ENCODE results near the gene DCTD. TPM values are rescaled to one million over a fixed set of nuclear protein-coding genes. Genes with fewer than 3 reads are reported as not detected.

Gene DCTD
- total and polyA plus RNA-seq, 2 experiments from 2014 or later = 39.3 to 40.3 TPM

GRCh38 chr4:182871616-182872015 is 45.6 kb downstream of the DCTD start (continued):
- TF ChIP-seq ZNF462 (CRISPR knock-in tag; IDR thresholded peaks at IDR 0.05) = no peak

- no peaks in the 10 kb centered on the region for H3K9me3 Mint-ChIP-seq
- no peaks in the 10 kb centered on the region for H3K36me3 ChIP-seq (ENCODE audit: insufficient read depth)
- no peaks in the 10 kb centered on the region for H4K20me1 ChIP-seq (replicated peaks; ENCODE audit: insufficient read depth)
- no peak for ATAC-seq
- no peak overlapping the region for H3K4me3 Mint-ChIP-seq
- H3K27ac Mint-ChIP-seq = no peak overlapping the region
- no peaks in the 10 kb centered on the region for H3F3A ChIP-seq (replicated peaks; ENCODE audit: low read depth)
- no peak overlapping the region for H3K27ac ChIP-seq (ENCODE audit: low read depth)
- H3K27me3 Mint-ChIP-seq (ENCODE audit: insufficient read depth, low read depth, poor library complexity) = peaks cover 2% of the 10 kb centered on the region
- H3K9me2 ChIP-seq (ENCODE audit: insufficient read depth) = 0 out of 2 replicates have a peak, but pooled peaks cover 8% of the 10 kb centered on the region
- no peak overlapping the region for H3K4me2 ChIP-seq
- peaks cover 18% of the 10 kb centered on the region for H3K4me1 Mint-ChIP-seq
- H3K4me3 ChIP-seq = no peak overlapping the region
- H3K27me3 ChIP-seq (ENCODE audit: insufficient read depth) = no peaks in the 10 kb centered on the region
- H3K36me3 Mint-ChIP-seq (ENCODE audit: low read depth) = no peaks in the 10 kb centered on the region; the same call in 2 of the 3 replicates
- H3K79me2 ChIP-seq (replicated peaks; ENCODE audit: insufficient read depth) = no peaks in the 10 kb centered on the region
- no peak for DNase-seq (ENCODE audit: low spot score)
- peaks cover 17% of the 10 kb centered on the region; the same call in 1 of the 2 replicates for H3K4me1 ChIP-seq (ENCODE audit: insufficient read depth)
- H2AFZ ChIP-seq = no peak overlapping the region
- TF ChIP-seq ZNF462 (CRISPR knock-in tag; IDR thresholded peaks at IDR 0.05) = no peak
- TF ChIP-seq EZH2 (IDR thresholded peaks at IDR 0.05; ENCODE audit: low read depth, unreplicated experiment) = no peak
- no peak for TF ChIP-seq JUNB (IDR thresholded peaks at IDR 0.05; ENCODE audit: unreplicated experiment)
- no peak for TF ChIP-seq REST (IDR thresholded peaks at IDR 0.05; ENCODE audit: unreplicated experiment)
These were observed 47.5 kb downstream of the DCTD start for GRCh38 chr4:182869697-182870096.
